WERI-Rb-1 (cell line): ENCODE measurements around the gene ZFAND5.

Source experiments
- DNase-seq: peaks from one replicate; pipeline ENCODE4 v3.0.0-alpha.2; 2020
- H3K27ac ChIP-seq: fragments of 250-450 bp; sonication (Bioruptor Pico); 2 replicates; pipeline ENCODE4 v1.5.1; 2020; ENCODE audit warnings: mild to moderate bottlenecking, moderate library complexity
- H3K27me3 ChIP-seq: fragments of 250-450 bp; sonication (Bioruptor Pico); 2 replicates; pipeline ENCODE4 v1.5.1; 2021; ENCODE audit warnings: mild to moderate bottlenecking, low read depth, moderate library complexity; ENCODE audit not compliant: insufficient read depth, severe bottlenecking
- H3K36me3 ChIP-seq: fragments of 250-450 bp; sonication (Bioruptor Pico); 2 replicates; pipeline ENCODE4 v1.5.1; 2020; ENCODE audit warnings: mild to moderate bottlenecking, moderate library complexity
- H3K4me3 ChIP-seq: 2 replicates; pipeline ENCODE4 v1.5.1; 2011; ENCODE audit warnings: low read depth, mild to moderate bottlenecking, control low read depth, low read length
- H3K9me3 ChIP-seq: fragments of 250-450 bp; sonication (Bioruptor Pico); 2 replicates; pipeline ENCODE4 v1.5.1; 2021; ENCODE audit warnings: mild to moderate bottlenecking, moderate library complexity; ENCODE audit not compliant: severe bottlenecking
- TF ChIP-seq, protein P1 (sequence below): IDR thresholded peaks from 2 replicates; pipeline ENCODE4 v1.5.1; 2011; ENCODE audit warnings: low read depth, mild to moderate bottlenecking, control low read depth, inconsistent platforms, low read length

ZFAND5 gene

DNA sequence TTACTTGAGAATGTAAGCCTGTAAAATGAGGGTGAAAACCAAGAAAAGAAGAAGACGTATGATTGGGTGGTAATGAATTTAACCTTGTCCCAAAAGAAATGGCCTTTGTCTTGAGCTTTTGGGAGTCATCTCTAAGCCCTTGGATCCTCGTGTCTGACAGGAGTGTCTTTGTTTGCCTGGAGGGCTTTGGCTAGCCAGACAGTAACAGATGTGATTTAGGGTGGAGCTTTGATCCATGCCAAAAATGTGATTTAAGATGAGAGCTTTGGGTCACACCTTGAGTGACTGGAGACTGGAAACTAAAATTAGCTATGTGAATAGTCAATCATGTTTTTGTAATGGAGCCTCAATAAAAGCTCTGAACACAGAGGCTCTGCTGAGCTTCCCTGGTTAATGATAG, 25.9 kb upstream of the ZFAND5 start:
- Histone ChIP-seq H3K36me3 (no peaks in the 10 kb centered on the region), H3K27ac (no peak overlapping the region), H3K4me3 (no peak overlapping the region), H3K9me3 (no peaks in the 10 kb centered on the region), H3K27me3 (no peaks in the 10 kb centered on the region)
- TF ChIP-seq, protein P1, sequence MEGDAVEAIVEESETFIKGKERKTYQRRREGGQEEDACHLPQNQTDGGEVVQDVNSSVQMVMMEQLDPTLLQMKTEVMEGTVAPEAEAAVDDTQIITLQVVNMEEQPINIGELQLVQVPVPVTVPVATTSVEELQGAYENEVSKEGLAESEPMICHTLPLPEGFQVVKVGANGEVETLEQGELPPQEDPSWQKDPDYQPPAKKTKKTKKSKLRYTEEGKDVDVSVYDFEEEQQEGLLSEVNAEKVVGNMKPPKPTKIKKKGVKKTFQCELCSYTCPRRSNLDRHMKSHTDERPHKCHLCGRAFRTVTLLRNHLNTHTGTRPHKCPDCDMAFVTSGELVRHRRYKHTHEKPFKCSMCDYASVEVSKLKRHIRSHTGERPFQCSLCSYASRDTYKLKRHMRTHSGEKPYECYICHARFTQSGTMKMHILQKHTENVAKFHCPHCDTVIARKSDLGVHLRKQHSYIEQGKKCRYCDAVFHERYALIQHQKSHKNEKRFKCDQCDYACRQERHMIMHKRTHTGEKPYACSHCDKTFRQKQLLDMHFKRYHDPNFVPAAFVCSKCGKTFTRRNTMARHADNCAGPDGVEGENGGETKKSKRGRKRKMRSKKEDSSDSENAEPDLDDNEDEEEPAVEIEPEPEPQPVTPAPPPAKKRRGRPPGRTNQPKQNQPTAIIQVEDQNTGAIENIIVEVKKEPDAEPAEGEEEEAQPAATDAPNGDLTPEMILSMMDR = no peak
- no peak for DNase-seq

- no peaks in the 10 kb centered on the region for H3K9me3 ChIP-seq
- DNase-seq = no peak
- no peak overlapping the region for H3K4me3 ChIP-seq
- no peaks in the 10 kb centered on the region for H3K36me3 ChIP-seq
- no peak overlapping the region for H3K27ac ChIP-seq
- TF ChIP-seq, protein P1 = no peak
- no peaks in the 10 kb centered on the region for H3K27me3 ChIP-seq
Observed at GRCh38 chr9:72386186-72386585, 21.2 kb upstream of the ZFAND5 start.

DNA sequence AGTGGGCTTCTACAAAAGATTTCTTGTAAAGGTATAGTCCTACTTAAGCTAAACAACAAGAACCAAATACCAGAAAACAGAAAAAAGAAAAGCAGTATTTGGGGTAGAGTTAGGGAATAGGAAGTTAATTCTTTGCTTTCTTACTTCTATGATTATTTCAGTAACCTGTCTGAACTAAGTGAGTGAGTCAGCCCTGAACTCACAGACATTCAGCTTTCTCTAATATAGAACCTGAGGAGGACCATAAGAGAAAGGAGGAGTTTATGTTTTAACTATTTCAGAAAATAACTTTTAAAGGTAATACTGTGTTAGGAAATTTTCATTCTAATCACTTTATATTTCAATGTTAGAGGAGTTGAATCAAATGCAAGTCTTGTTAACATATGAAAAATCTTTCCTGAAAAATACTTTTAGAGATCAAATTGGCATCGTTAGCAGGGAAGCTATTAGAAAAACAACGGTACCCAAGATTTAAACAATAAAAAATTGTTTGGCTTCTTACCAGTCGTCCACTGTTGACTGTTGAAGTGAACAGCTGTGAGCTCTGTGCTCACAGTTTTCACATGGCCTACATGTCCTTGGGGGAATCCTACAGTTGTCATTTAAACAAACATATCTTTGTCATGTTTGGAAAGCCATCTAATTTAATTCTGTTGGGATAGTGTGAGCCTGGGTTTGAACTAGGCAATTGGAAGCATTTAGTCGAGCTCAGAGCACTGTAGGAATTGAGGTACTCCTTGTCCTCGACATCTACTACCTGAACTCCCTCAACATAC, 19.9 kb upstream of the ZFAND5 start:
- Histone ChIP-seq H3K9me3 (no peaks in the 10 kb centered on the region), H3K27ac (no peak overlapping the region), H3K36me3 (no peaks in the 10 kb centered on the region), H3K4me3 (no peak overlapping the region), H3K27me3 (no peaks in the 10 kb centered on the region)
- no peak for DNase-seq
- TF ChIP-seq, protein P1 = no peak

DNA sequence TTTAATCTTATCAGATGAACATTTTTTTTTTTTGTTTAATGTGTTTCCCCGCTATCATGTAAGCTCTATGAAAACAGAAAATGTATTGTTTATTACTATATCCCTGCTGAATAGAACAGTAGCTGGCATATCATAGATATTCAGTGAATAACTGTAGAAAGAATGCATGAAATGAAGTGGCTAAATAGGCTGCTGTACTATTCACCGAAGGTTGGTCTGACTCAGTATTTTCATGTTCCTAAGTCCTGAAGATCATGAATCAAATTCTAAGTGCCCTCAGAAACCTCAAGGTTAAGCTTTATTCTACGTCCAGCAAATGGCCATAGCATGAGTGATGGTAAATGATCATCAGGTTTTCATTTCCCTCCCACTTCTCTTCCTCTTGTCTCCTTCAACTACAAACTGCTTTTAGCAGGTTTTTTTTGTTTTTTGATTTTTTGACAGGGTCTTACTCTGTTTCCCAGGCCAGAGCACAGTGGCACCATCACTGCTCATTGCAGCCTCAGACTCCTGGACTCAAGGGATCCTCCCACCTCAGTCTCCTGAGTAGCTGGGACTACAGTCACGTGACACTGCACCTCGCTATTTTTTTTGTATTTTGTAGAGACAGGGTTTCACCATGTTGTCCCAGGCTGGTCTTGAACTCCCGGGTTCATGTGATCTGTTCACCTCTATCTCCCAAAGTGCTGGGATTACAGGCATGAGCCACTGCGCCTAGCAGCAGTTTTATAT, 19.1 kb upstream of the ZFAND5 start:
- no peaks in the 10 kb centered on the region for H3K9me3 ChIP-seq
- H3K4me3 ChIP-seq = no peak overlapping the region
- TF ChIP-seq, protein P1 = no peak
- H3K27me3 ChIP-seq = no peaks in the 10 kb centered on the region
- H3K27ac ChIP-seq = no peak overlapping the region
- no peaks in the 10 kb centered on the region for H3K36me3 ChIP-seq
- DNase-seq = no peak

DNA sequence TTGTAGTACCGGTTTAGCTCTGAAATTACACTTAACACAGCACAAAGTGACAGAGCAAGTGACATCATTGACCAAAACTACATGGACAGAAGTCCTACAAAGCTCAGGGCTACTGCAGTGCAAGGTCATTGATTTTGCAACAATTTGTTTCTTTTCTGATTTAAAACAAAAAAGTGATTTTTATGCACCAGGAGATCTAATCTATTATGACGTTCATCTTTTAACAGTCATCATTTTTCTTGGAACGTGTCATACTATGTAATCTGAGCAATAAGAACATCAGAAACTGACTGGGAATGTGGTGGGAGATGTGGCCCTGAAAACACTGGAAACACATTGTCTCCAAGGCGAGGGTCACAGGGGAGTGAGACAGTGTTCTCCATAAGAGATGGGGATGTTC, 17.4 kb upstream of the ZFAND5 start:
- no peaks in the 10 kb centered on the region for H3K36me3 ChIP-seq
- H3K9me3 ChIP-seq = no peaks in the 10 kb centered on the region
- no peak overlapping the region for H3K27ac ChIP-seq
- no peak overlapping the region for H3K4me3 ChIP-seq
- TF ChIP-seq, protein P1 = no peak
- no peaks in the 10 kb centered on the region for H3K27me3 ChIP-seq
- DNase-seq = no peak
